GM19372 (cell line): ENCODE results near the gene FRMD4A.
"Not testable (repeated sequence)": the region's sequence is repeated elsewhere in the genome, so short reads cannot be mapped to it uniquely, and the experiment has no call there.

Experiments
- ATAC-seq: cut with Tn5 transposase; IDR thresholded peaks from one replicate; pipeline ENCODE4 v1.9.1; 2021; ENCODE audit warnings: mild to moderate bottlenecking, low read depth, moderate library complexity; ENCODE audit not compliant: unreplicated experiment

Gene FRMD4A

GRCh38 chr10:13930120-13930519 lies 400.6 kb downstream of the FRMD4A start:
- no peak for ATAC-seq

DNA sequence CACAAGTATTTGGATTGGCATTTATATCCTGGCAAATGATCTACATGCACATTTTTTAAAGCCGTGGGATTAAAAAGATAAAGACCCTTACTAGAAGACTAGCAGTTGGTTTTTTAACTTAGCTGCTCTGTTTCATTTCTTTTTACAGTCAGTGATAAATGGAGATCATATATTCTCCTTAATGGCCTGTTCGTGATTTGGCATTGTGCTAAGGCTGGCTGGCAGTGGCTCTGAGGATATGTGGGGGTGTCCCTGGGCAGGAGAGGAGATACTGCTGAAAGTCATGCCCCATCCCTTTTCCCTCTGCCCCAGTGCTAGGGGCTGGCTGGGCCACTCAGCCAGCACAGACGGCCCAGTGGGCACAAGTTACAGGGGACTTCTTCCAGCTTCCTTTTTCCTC lies 402.3 kb downstream of the FRMD4A start:
- no peak for ATAC-seq

DNA sequence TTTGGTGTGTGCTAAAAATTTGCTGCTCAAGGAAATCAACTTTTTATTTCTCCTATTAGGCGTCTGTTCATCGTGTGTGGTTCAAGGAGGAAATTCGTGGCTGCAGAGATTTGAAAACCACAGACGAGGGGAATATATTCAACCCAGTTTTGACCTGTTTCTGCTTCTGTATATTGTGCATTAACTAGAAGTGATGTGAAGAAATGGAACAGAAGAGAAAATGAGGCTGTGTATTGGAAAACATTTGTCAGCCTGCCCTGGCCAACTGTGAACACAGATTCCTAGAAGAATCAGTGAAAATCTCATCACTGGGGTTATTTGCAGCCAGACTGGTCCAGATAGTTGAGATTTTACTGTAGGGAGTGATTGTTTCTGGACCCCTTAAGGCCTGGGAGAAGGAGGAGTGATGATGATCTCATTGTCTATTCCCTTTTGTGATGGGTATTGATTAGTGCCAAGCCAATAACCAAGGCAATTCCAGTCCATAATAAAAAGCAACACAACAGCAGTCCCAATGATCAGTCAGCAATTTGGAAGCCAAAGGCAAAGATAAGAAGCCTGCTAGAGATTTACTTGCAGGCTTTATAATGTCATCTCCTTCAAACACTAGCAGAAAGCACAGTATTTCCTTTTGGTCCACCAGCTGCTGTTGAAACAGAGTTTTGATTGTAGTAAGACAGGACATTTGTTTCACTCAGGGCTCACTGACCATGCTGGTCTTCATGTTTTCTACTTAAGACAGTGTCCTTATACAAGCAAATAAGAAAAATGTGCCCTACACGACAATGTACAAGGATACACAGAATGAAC lies 404.5 kb downstream of the FRMD4A start:
- ATAC-seq = no peak

DNA sequence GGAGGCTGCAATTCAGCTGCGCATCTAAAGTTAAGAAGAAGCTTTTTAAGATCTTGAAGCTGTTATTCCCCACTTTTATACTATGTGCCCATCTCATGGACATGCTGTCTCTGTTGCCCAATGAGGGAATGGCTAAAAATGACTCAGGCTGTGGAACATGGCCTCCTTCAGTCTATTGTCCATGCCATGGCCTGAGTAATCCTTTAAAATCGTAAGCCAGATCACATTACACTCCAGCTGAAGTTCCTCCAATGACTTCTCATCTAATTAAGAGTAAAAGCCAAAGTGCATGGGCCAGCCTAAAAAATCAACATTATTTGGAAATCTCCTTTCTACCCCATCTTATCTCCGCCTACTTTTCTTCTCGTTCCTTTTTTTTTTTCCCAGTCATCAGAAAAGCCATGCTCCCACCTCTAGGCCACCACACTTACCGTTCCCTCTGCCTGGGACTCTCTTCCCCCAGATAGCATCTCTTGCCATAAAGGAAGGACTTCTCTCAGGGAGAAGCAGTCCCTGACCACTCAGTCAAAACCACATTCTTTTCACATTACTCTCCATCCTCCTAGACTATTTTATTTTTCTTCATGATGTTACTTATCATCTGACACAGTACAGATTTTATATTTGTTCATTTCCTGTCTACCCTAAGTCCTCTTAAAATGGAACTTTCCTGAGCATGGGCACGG lies 406.5 kb downstream of the FRMD4A start:
- no peak for ATAC-seq

DNA sequence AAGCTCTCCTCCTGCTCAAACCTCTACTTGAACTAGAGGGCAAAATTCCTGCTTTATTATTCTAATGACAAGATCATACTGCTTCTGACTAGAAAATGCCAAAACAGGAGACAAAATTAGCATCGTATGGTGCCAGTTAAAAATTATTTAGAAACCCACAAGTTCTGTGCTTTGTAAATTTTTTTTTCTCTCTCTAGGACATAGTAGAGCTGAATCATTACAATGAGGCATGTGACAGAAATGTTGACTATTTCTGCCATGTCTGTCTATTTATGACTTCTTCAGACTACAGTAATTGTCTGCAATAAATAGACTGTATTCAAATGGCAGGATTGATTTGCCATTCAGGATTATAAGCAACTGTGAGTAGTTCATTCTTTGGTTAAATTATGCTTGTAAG lies 408.1 kb downstream of the FRMD4A start:
- no peak for ATAC-seq

DNA sequence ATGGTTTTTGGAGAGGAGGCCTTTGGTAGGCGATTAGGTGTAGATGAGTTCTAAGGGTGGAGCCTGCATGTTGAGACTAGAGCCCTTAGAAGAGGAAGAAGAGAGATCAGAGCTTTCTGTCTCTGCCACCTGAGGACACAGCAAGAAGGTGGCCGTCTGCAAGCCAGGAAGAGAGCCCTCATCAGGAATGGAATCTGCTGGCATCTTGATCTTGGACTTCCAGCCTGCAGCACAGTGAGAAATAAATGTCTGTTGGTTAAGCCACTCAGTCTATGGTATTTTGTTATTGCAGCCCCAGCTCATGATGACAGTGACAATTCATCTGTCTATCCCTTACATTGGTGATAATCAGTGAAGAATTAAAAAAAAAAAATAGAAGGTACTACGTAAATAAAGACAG lies 408.8 kb downstream of the FRMD4A start:
- no peak for ATAC-seq

DNA sequence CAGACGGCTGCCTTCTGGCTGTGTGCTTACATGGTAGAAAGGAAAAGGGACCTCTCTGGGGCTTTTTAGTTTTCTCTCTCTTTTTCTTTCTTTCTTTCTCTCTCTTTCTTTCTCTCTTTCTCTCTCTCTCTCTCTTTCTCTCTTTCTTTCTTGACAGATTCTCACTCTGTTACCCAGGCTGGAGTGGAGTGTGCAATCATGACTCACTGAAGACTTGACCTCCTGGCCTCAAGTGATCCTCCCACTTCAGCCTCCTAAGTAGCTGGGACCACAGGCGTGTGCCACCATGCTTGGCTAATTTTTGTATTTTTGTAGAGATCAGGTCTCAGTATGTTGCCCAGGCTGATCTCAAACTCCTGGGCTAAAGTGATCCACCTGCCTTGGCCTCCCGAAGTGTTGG lies 409.6 kb downstream of the FRMD4A start:
- ATAC-seq = not testable (repeated sequence)

- no peak for ATAC-seq
Measured at GRCh38 chr10:13920465-13920864, 410.3 kb downstream of the FRMD4A start.

GRCh38 chr10:13920031-13920430 lies 410.7 kb downstream of the FRMD4A start:
- no peak for ATAC-seq

- ATAC-seq = no peak
Measured at GRCh38 chr10:13917791-13918190, 412.9 kb downstream of the FRMD4A start.

- no peak for ATAC-seq
Measured at GRCh38 chr10:13916384-13916947, 414.3 kb downstream of the FRMD4A start.

DNA sequence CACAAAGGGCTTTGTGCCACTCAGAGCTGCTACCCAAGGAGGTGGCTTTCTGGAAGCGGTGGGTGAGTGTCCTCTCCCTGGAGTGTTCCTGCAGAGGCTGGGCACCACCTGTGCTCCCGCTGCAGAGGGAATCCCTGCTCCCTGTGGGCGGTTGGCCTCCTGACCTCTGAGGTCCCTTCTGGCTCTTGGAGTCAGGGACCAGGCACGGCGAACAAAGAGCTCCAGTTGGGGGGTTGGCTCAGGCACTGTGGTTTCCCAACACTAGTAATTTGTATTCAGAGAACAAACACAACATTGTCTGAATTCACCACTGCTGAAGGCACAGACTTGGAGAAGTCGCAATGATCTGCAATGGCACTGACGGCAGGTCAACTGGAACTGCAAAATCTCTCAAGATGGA lies 415.0 kb downstream of the FRMD4A start:
- no peak for ATAC-seq

DNA sequence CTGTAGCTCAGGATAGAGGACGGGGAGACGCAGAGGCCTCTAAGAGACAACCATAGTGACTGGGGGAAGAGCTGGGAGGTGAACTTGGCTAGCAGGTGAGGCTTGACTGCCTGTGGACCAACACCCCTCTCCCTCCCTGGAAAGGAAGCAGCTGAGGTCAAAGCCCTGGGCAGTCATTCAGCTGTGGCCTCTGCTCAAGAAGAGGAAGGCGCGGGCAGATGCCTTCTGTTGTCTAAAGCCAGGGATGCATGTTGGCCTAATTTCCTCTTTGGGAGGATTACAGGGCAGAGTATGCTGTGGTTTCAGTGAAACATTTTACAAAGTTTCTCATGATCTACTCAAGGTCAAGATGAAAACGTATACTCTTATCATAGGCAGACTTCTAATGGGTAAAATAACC lies 416.8 kb downstream of the FRMD4A start:
- ATAC-seq = no peak

- ATAC-seq = no peak
Measured at GRCh38 chr10:13911821-13912520, 418.8 kb downstream of the FRMD4A start.

DNA sequence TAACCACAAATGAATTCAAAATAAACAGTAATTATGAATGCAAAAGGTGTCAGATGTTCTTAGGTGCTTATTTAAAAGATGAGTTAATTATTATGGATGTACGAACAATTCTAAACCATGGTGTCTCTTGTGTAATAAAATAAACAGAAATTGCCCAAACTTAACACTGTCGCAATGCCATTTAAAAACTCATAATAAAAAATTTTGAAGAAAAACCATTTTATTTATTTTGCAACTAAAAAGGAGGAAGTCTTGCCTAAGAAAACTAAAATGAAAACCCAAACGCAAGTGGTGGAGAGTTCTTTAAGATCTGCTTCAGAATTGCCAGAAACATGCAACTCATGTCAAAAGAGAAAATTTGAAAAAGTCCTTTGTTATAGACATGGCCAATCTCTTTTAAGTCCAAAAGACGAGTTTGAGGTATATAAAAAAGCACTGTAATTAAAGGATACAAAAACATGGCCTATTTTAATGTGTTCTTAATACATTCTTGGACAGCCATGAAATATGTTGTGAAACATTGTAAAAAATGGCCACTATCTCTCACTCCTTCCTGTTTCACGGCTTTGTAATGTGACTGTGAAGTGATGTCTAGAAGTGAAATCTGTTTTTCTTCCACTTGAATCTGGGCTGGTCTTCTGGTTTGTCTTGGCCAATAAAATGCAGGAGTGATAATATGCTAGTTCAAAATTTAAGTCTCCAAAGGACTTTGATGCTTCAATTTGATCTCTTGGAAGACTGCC lies 421.0 kb downstream of the FRMD4A start:
- ATAC-seq = no peak

DNA sequence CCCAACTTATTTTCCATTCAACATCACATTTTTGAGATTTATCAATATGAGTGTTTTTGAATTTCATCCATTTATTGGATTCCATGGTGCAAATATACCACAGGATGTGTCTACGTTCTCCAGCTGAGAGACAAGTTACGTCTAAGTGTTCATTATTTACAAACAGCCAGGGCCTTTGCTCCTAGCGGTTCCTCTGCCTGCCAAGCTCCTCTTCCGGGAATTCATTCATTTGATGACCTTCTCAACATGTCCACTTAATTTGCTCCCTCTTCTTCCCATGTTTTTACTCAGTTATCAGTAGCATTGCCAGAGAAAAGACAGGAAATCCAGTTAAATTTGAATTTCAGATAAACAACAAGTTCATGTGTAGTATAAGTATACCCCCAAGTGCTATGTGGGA lies 422.2 kb downstream of the FRMD4A start:
- no peak for ATAC-seq

DNA sequence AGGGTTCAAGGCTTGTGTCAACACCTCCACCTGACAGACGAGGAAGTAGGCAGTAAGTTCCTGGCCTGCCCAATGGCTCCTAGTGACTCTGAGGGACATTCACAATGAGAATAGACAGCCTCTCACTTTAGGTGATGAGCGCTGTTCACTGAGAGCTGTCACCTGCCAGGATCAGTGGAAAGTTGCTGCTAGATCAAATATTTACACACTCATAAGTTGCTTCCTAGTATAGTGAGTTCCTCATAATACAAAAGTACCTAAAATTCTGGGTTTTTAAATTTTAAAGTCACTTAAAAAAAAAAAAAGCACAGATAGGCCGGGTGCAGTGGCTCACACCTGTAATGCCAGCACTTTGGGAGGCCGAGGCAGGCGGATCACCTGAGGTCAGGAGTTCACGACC lies 423.2 kb downstream of the FRMD4A start:
- no peak for ATAC-seq

DNA sequence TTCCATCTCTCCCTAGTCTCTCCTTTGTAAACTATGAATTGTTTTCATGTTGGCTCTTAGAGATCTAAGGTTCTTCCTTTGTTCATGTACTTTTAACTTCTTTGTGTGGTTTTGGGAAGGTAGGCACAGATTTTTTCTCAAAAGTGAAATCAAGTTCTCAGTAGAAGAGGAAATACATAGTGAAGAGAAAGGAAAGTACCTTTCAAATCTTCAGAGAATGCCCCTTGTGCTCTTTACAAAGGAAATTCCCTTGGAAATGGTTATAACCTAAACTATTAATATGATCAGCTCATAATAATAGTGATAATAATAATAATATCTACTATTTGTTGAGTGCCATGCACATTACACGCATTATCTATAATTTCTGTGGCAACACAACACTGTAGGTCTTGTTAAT lies 425.4 kb downstream of the FRMD4A start:
- no peak for ATAC-seq

DNA sequence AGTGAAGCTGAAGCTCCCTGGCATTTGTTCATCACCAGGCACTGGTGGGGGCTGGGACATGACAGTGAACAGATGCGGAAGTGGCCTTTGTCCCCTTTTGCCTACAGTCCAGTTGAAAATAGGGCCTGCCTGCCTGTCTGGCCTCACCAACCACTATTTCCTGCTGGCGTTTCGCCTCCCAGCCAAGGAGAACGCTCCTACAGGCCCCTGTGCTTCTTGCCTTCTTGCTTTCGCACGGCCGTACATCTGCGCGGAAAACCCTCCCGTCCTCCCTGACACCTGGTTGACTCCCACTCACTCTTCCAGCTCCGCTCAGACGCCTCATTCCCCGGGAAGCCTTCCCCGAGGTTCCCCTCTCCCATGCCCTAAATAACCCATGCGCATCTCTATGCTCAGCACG lies 426.7 kb downstream of the FRMD4A start:
- no peak for ATAC-seq

- no peak for ATAC-seq
Measured at GRCh38 chr10:13902868-13903587, 427.7 kb downstream of the FRMD4A start.
